Measurements from ENCODE around the gene EI24.
"Not testable (repeated sequence)": the region's sequence is repeated elsewhere in the genome, so short reads cannot be mapped to it uniquely, and the experiment has no call there.

Gene EI24

GRCh38 chr11:125568970-125569914 is at the start of gene EI24:
Gene EI24, plus strand, starts transcription at chr11:125569477. Its CDS starts 3,051 bp downstream, at chr11:125572528.
- DNase-seq (ENCODE audit: low read depth): peak; percentile 89

DNA sequence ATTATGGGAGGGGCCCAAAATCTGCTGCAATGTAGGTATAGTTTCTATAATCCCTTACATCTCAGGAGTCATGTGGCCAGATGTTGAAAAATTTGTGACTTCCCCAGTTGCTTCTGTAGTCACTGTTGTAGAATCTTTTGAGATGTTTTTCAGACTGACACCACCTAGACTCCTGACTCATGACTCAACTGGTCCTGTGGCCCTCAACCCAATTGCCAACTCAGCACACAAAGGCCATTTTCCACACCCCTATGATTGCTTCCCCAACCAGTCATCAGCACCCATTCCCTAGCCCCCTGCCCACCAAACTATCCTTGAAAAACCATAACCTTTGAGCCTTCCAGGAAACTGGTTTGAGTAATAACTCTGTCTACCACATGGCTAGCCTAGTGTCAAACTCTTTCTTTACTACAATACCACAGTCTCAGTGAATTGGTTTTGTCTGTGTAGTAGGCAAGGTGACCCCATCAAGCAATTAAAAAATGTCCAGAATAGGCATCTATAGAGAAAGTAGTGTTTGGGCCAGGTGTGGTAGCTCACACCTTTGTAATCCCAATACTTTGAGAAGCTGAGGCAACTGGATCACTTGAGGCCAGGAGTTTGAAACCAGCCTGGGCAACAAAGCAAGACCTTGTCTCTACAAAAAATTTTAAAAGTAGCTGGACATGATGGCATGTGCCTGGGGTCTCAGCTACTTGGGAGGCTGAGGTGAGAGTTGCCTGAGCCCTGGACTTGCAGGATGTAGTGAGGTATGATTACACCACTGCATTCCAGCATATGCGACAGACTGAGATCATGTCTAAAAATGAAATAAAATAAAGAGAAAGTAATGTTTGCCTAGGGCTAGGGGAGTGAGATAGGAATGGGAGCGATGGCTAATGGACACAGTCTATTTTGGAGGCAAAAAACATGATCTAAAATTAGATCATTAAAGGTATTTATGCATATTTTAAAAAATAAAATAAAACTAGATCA is 49.1 kb upstream of the EI24 start:
- no peak for DNase-seq (ENCODE audit: low read depth)

DNA sequence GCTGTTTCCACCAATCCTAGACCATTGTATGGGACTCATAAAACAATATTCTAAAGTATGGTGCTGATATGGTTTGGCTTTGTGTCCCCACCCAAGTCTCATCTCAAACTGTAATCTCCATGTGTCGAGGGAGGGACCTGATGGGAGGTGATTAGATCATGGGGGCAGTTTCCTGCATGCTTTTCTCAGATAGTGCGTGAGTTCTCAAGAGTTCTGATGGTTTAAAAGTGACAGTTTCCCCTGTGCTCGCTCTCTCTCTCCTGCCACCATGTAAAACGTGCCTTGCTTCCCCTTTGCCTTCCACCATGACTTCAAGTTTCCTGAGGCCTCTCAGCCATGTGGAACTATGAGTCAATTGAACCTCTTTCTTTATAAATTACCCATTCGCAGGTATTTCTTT is 44.0 kb upstream of the EI24 start:
- no peak for DNase-seq (ENCODE audit: low read depth)

- no peak for DNase-seq (ENCODE audit: low read depth)
Measured at GRCh38 chr11:125532668-125533067, 36.6 kb upstream of the EI24 start.

DNA sequence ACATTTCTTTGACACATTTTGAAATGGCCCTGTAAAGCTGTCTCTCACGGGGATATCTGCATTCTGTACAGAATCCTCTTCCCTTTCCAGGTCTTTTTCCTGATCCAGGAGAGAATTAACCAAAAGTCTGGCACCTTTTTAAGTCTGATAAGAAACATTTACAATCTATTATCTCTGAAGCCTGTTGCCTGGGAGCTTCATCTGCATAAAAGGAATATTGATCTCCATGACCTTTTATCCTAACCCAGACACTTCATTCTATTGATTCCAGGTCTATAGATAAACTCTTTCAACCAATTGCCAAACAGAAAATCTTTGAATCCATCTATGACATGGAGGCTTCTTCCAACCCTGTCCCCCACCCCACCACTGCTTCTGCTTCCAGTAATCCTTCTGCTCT is 33.7 kb upstream of the EI24 start:
- no peak for DNase-seq (ENCODE audit: low read depth)

- DNase-seq (ENCODE audit: low read depth): not testable (repeated sequence)
Measured at GRCh38 chr11:125536834-125537233, 32.4 kb upstream of the EI24 start.

DNA sequence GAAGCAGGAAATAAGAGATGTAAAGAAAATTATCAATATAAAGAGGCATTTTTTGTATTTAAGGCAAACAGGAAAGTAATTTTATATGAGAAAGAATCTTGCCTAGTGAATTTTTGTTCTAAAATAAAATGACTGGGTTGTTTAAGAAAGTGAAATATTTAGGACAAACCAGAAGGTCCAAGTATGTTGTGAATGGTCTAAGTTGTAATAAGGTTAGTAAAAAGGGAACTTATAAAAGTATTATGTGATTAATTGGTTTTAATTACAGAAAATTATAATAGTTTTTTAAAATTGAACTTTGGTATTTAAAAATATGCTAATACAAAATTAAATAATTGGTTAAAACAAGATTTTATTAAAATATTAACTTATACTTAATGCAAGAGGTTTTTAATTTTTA is 26.6 kb upstream of the EI24 start:
- DNase-seq (ENCODE audit: low read depth): no peak

DNA sequence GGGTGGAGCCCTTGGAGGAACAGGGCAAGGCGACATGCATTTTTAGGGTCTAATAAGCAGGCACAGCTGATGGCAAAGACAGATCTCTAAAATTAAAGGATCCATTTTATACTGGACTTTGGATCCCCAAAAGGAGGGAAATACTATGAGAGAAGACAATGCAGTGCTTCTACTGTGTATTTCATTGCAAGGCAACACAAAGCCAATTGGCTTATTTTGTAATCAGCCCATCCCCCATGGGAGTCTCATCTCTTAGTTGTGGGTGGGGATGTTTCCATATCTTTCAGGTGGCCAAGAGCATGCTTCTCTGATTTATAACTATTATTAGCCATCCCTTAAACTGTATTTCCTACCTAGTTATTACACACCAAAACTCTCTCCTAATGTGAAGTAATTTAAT is 18.5 kb upstream of the EI24 start:
- no peak for DNase-seq (ENCODE audit: low read depth)

DNA sequence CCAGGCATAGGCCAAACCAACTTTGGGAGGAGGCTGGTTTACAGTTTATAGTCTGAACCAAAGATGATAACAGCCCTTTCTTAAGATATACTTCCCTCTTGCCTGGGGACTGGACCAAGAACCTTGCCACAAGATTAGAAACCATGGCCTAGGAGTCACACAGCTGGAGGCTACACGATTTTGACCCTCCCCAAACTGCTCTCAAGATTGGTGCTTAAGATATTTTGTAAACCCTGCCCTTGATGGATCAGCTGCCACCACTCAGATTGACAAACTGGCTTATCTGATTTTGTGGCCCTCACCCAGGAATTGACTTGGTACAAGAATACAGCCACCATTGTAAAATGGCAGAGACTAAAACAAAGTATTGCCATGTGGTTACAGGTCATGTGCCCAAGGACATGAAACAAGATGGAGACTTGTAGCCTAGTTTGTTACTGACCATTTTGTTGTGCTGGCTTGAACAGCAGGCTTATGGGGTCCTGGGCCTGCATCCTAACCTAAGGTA is 17.4 kb upstream of the EI24 start:
- DNase-seq (ENCODE audit: low read depth): no peak

- DNase-seq (ENCODE audit: low read depth): no peak
Measured at GRCh38 chr11:125552927-125553326, 16.4 kb upstream of the EI24 start.

DNA sequence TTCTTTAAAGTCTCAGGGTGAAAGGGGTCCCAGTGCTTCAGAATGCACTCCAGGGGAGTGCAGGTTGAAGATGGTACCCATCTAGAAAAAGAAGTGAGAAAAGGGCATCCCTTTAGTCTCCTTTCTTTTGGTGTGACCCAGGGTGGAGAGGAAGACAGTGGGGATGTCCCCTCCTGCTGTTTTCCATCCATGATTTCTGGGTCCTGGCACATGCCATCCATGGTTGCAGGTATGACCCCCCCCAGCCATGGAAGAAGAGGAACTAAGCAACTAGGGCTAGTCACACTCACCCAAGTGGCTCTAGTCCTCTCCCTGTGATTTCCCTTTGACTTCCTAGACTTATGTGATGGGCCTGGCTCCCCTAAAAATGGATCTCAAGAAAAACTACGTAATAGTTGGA is 15.9 kb upstream of the EI24 start:
- no peak for DNase-seq (ENCODE audit: low read depth)

DNA sequence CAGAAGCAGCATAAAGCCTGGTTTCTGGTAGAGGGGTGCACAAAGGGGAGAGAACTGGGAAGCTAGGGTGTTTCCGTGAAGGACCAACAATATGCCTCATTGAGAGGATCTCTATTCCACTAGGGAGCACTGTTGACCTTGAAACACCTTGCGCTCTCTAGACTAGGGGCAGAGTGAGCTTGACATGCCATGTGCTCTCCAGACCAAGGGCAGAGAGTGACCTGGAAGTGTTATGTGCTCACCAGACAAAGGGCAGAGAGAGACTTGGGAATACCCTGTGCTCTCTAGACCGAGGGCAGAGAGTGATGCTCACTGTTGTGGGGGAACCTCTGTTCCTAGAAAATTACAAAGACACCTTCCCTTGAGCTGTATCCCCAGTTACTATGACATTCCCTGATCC is 15.2 kb upstream of the EI24 start:
- DNase-seq (ENCODE audit: low read depth): no peak

GRCh38 chr11:125559888-125560287 is 9.4 kb upstream of the EI24 start:
- DNase-seq (ENCODE audit: low read depth): no peak

GRCh38 chr11:125561924-125562323 is 7.4 kb upstream of the EI24 start:
- no peak for DNase-seq (ENCODE audit: low read depth)

GRCh38 chr11:125562430-125562829 is 6.8 kb upstream of the EI24 start:
- DNase-seq (ENCODE audit: low read depth): no peak

DNA sequence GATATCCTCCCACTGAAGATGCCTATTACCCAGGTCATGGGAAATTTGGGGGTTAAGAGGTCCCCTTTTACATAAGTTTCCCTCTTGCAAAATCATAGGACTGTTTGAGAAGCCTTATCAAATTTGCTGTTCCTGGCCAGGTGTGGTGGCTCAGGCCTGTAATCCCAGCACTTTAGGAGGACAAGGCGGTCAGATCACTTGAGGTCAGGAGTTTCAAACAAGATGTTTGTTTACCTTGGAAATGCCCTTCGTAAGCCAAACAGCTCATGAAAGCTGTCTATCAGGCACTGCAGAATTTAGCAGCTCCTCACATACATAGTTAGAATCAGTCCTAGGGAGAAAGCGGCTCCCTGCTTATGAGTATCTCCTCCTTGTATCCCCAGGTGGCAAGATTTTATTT is 4.9 kb upstream of the EI24 start:
- no peak for DNase-seq (ENCODE audit: low read depth)

DNA sequence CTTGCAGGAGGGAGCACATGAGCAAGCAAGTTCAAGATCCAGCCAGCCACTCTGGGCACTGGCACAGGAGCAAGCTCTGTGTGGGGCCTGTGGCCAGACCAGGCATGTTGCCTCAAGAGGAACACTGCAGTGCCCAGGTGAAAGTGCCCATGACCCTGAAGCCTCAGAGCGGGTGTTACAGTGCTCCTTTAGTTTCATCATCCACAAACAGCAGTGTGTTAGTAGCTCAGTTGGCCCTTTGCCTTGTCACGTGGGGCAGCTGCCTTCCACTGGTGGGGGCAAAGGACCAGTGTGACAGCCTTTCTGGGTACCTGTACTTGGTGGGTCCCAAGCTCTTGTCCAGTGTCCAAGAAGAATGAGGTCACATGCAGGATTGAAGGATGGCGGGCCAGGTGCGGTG is 3.0 kb upstream of the EI24 start:
- no peak for DNase-seq (ENCODE audit: low read depth)

- DNase-seq (ENCODE audit: low read depth): peak; percentile 6
Measured at GRCh38 chr11:125569915-125570621, 791 bp downstream of the EI24 start.

DNA sequence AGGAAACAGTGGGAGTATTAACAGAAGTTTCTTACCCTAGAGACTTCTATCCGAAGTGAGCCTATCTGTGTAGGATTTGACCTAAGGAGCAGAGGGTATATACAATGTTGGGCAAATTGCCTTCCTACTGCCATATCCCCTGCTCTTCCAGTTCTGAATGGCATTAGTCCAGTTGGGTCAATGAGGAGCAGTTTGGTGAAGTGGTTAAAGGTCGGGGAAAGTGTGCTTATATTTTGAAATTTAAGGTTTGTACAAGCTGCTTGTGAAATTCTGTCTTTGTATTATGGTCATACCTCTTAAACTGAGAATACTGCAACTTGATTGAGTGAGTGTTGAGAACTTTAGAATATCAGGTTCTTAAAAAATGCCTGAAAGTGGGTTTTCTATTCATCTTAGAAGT is 1.7 kb downstream of the EI24 start:
- no peak for DNase-seq (ENCODE audit: low read depth)

GRCh38 chr11:125572916-125573315 is 3.6 kb downstream of the EI24 start:
- no peak for DNase-seq (ENCODE audit: low read depth)

GRCh38 chr11:125577181-125577580 is 7.9 kb downstream of the EI24 start:
- not testable (repeated sequence) for DNase-seq (ENCODE audit: low read depth)

DNA sequence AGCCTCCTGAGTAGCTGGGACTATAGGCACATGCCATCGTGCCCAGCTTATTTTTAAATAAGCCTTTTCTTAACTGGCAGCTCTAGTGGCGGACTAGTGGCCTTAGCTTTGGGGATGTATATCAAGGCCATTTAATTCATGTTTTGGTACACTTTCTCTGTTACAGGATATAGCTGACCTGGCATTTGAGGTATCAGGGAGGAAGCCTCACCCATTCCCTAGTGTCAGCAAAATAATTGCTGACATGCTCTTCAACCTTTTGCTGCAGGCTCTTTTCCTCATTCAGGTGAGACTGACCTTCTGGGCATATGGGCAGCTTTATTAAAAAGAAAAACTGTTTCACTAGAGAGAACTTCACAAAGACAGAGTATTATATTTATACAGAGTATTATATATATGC is 9.5 kb downstream of the EI24 start:
- DNase-seq (ENCODE audit: low read depth): no peak
